CD4-positive, alpha-beta T cell treated with Interleukin-12 subunit alpha and Interleukin-12 subunit beta, for 1 hour (primary cell): ENCODE measurements around the gene ARHGEF7.
A peak's percentile ranks its signal among the peaks of the same experiment; 100 is the strongest.

Source experiments
- DNase-seq: peaks from one replicate; pipeline ENCODE4 v3.0.0-alpha.2; 2020

ARHGEF7 gene

GRCh38 chr13:111202156-111202621, 87.1 kb downstream of the ARHGEF7 start:
- DNase-seq = no peak

- peak; percentile 27 for DNase-seq
Measured at GRCh38 chr13:111202745-111203144, 87.6 kb downstream of the ARHGEF7 start.

- no peak for DNase-seq
Measured at GRCh38 chr13:111203736-111204389, 88.8 kb downstream of the ARHGEF7 start.

GRCh38 chr13:111204438-111205177, 89.5 kb downstream of the ARHGEF7 start:
- no peak for DNase-seq

GRCh38 chr13:111206148-111206547, 91.0 kb downstream of the ARHGEF7 start:
- DNase-seq = no peak

- no peak for DNase-seq
Measured at GRCh38 chr13:111209613-111210012, 94.5 kb downstream of the ARHGEF7 start.

- no peak for DNase-seq
Measured at GRCh38 chr13:111210091-111210490, 95.0 kb downstream of the ARHGEF7 start.

GRCh38 chr13:111210544-111211469, 95.7 kb downstream of the ARHGEF7 start:
- DNase-seq = no peak

GRCh38 chr13:111211789-111212516, 96.8 kb downstream of the ARHGEF7 start:
- no peak for DNase-seq

GRCh38 chr13:111212517-111212873, 97.4 kb downstream of the ARHGEF7 start:
- no peak for DNase-seq

- DNase-seq = no peak
Measured at GRCh38 chr13:111213964-111214726, 99.0 kb downstream of the ARHGEF7 start.

- DNase-seq = no peak
Measured at GRCh38 chr13:111215081-111216047, 100.3 kb downstream of the ARHGEF7 start.

GRCh38 chr13:111216166-111216960, 101.3 kb downstream of the ARHGEF7 start:
- peak; percentile 37 for DNase-seq

- no peak for DNase-seq
Measured at GRCh38 chr13:111217641-111218040, 102.5 kb downstream of the ARHGEF7 start.

GRCh38 chr13:111219280-111219679, 104.2 kb downstream of the ARHGEF7 start:
- no peak for DNase-seq

- no peak for DNase-seq
Measured at GRCh38 chr13:111219950-111220349, 104.8 kb downstream of the ARHGEF7 start.

GRCh38 chr13:111225166-111225565, 110.1 kb downstream of the ARHGEF7 start:
- no peak for DNase-seq

- no peak for DNase-seq
Measured at GRCh38 chr13:111225810-111226546, 110.9 kb downstream of the ARHGEF7 start.

- DNase-seq = no peak
Measured at GRCh38 chr13:111227405-111227804, 112.3 kb downstream of the ARHGEF7 start.
